Fibroblast of the aortic adventitia (primary cell): ENCODE results near the gene RELB. TPM values are rescaled to one million over a fixed set of nuclear protein-coding genes. Genes with fewer than 3 reads are reported as not detected.

Experiments
- DNase-seq: peaks from one replicate; pipeline ENCODE4 v3.0.0-alpha.2; 2010; ENCODE audit warnings: low read depth
- H3K4me3 ChIP-seq: 2 replicates; pipeline ENCODE4 v1.5.1; 2011; ENCODE audit warnings: low read depth, mild to moderate bottlenecking, control low read depth, low read length, moderate library complexity
- CTCF ChIP-seq: IDR thresholded peaks from 2 replicates; pipeline ENCODE4 v1.5.1; 2011; ENCODE audit warnings: mild to moderate bottlenecking, low read length, control low read depth, inconsistent platforms; ENCODE audit not compliant: insufficient read depth
- total RNA-seq: library from RNA; depleted of rRNA; stranded (reverse); fragments of >200 nt; gene quantifications from 2 replicates; pipeline ENCODE4 v1.2.3, GENCODE V29; 2012; ENCODE audit warnings: low replicate concordance

RELB gene
- total RNA-seq, 1 donor, result 5.9 TPM

- TF ChIP-seq CTCF, result no peak
- DNase-seq, result no peak
- no peak overlapping the region for H3K4me3 ChIP-seq
Measured at GRCh38 chr19:45021971-45022370, 20.7 kb downstream of the RELB start.

GRCh38 chr19:45023048-45023447, 21.8 kb downstream of the RELB start:
- TF ChIP-seq CTCF, result no peak
- H3K4me3 ChIP-seq, result no peak overlapping the region
- DNase-seq, result no peak

- H3K4me3 ChIP-seq, result no peak overlapping the region
- DNase-seq, result no peak
- no peak for TF ChIP-seq CTCF
Measured at GRCh38 chr19:45025264-45025663, 24.0 kb downstream of the RELB start.

- no peak overlapping the region for H3K4me3 ChIP-seq
- no peak for TF ChIP-seq CTCF
- no peak for DNase-seq
Measured at GRCh38 chr19:45027371-45027770, 26.1 kb downstream of the RELB start.

- DNase-seq, result no peak
- H3K4me3 ChIP-seq, result no peak overlapping the region
- no peak for TF ChIP-seq CTCF
Measured at GRCh38 chr19:45030825-45031224, 29.6 kb downstream of the RELB start.

- DNase-seq, result no peak
- TF ChIP-seq CTCF, result no peak
- no peak overlapping the region for H3K4me3 ChIP-seq
Measured at GRCh38 chr19:45032421-45032820, 31.2 kb downstream of the RELB start.

GRCh38 chr19:45035755-45036154, 34.5 kb downstream of the RELB start:
- no peak overlapping the region for H3K4me3 ChIP-seq
- TF ChIP-seq CTCF, result no peak
- DNase-seq, result no peak
